ENCODE data around the gene CSF3. TPM values are rescaled to one million over a fixed set of nuclear protein-coding genes. Genes with fewer than 3 reads are reported as not detected.
A peak's percentile ranks its signal among the peaks of the same experiment; 100 is the strongest.

The CSF3 gene
- total RNA-seq, 1 experiment from 2014 or later: not detected

DNA sequence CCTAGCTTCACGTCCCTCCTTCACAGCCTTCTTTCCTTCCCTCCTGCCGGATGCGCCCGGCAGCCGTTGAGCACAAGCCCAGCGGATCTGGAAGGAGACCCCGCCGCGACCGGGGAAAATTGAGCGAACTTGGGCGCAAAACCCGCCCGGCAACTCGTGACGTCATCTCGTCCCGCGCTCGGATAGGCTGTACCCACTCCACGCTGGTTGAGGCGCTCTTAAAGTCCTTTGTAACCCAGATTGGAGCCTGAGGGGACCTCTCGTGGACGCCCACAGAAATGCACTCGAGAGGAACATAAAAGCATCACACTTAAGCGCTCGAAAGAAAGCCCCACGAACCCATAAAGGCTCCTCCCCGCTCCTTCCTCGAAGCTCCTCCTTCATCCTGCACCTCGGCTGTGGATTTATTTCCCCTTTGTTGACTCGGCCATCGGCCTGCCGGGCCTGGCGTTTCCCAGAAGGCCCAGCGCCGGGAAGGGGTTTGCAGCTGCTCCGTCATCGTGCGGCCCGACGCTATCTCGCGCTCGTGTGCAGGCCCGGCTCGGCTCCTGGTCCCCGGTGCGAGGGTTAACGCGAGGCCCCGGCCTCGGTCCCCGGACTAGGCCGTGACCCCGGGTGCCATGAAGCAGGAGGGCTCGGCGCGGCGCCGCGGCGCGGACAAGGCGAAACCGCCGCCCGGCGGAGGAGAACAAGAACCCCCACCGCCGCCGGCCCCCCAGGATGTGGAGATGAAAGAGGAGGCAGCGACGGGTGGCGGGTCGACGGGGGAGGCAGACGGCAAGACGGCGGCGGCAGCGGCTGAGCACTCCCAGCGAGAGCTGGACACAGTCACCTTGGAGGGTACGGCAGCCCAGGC, 34.7 kb upstream of the CSF3 start, which contains the start of gene PSMD3 (continued):
- TF ChIP-seq TP53 (CRISPR knock-in tag; IDR thresholded peaks at IDR 0.05) (no peak), JUN (CRISPR knock-in tag; IDR thresholded peaks at IDR 0.05) (peak; percentile 48; the same call in 1 of the 2 replicates), NFE2L1 (CRISPR knock-in tag; IDR thresholded peaks at IDR 0.05) (peak; percentile 98), GRHL2 (CRISPR knock-in tag; IDR thresholded peaks at IDR 0.05; ENCODE audit: insufficient replicate concordance, severe bottlenecking) (no peak), MXD4 (CRISPR knock-in tag; IDR thresholded peaks at IDR 0.05; ENCODE audit: borderline replicate concordance) (no peak), CREB1 (CRISPR knock-in tag; IDR thresholded peaks at IDR 0.05) (0 out of 2 replicates have a peak, but pooled peaks have one; percentile 64), ATF1 (CRISPR knock-in tag; IDR thresholded peaks at IDR 0.05) (peak; percentile 74; the same call in 1 of the 2 replicates), EMX1 (CRISPR knock-in tag; IDR thresholded peaks at IDR 0.05) (no peak), SMAD3 (CRISPR knock-in tag; IDR thresholded peaks at IDR 0.05; ENCODE audit: borderline replicate concordance) (0 out of 2 replicates have a peak, but pooled peaks have one; percentile 21), SOX15 (CRISPR knock-in tag; IDR thresholded peaks at IDR 0.05) (no peak), FOXK1 (CRISPR knock-in tag; IDR thresholded peaks at IDR 0.05) (peak; percentile 85), SMAD4 (CRISPR knock-in tag; IDR thresholded peaks at IDR 0.05) (no peak), NR3C1 (CRISPR knock-in tag; conservative IDR thresholded peaks at IDR 0.05; ENCODE audit: low read depth) (no peak), NFYB (CRISPR knock-in tag; conservative IDR thresholded peaks at IDR 0.05; ENCODE audit: low read depth) (peak; percentile 70), ZNF317 (CRISPR knock-in tag; IDR thresholded peaks at IDR 0.05; ENCODE audit: borderline replicate concordance, low read depth) (0 out of 2 replicates have a peak, but pooled peaks have one; percentile 38), OVOL2 (CRISPR knock-in tag; IDR thresholded peaks at IDR 0.05; ENCODE audit: borderline replicate concordance) (no peak)
- TF ChIP-seq, protein P1, sequence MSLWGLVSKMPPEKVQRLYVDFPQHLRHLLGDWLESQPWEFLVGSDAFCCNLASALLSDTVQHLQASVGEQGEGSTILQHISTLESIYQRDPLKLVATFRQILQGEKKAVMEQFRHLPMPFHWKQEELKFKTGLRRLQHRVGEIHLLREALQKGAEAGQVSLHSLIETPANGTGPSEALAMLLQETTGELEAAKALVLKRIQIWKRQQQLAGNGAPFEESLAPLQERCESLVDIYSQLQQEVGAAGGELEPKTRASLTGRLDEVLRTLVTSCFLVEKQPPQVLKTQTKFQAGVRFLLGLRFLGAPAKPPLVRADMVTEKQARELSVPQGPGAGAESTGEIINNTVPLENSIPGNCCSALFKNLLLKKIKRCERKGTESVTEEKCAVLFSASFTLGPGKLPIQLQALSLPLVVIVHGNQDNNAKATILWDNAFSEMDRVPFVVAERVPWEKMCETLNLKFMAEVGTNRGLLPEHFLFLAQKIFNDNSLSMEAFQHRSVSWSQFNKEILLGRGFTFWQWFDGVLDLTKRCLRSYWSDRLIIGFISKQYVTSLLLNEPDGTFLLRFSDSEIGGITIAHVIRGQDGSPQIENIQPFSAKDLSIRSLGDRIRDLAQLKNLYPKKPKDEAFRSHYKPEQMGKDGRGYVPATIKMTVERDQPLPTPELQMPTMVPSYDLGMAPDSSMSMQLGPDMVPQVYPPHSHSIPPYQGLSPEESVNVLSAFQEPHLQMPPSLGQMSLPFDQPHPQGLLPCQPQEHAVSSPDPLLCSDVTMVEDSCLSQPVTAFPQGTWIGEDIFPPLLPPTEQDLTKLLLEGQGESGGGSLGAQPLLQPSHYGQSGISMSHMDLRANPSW (CRISPR knock-in tag; conservative IDR thresholded peaks at IDR 0.05; ENCODE audit: low read depth): no peak
- TF ChIP-seq, protein P2, sequence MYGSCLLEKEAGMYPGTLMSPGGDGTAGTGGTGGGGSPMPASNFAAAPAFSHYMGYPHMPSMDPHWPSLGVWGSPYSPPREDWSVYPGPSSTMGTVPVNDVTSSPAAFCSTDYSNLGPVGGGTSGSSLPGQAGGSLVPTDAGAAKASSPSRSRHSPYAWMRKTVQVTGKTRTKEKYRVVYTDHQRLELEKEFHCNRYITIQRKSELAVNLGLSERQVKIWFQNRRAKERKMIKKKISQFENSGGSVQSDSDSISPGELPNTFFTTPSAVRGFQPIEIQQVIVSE (CRISPR knock-in tag; IDR thresholded peaks at IDR 0.05; ENCODE audit: borderline replicate concordance): no peak
- TF ChIP-seq, protein P3, sequence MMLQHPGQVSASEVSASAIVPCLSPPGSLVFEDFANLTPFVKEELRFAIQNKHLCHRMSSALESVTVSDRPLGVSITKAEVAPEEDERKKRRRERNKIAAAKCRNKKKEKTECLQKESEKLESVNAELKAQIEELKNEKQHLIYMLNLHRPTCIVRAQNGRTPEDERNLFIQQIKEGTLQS (CRISPR knock-in tag; conservative IDR thresholded peaks at IDR 0.05): no peak
- TF ChIP-seq, protein P4, sequence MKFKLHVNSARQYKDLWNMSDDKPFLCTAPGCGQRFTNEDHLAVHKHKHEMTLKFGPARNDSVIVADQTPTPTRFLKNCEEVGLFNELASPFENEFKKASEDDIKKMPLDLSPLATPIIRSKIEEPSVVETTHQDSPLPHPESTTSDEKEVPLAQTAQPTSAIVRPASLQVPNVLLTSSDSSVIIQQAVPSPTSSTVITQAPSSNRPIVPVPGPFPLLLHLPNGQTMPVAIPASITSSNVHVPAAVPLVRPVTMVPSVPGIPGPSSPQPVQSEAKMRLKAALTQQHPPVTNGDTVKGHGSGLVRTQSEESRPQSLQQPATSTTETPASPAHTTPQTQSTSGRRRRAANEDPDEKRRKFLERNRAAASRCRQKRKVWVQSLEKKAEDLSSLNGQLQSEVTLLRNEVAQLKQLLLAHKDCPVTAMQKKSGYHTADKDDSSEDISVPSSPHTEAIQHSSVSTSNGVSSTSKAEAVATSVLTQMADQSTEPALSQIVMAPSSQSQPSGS (CRISPR knock-in tag; IDR thresholded peaks at IDR 0.05; ENCODE audit: borderline replicate concordance, low read depth): no peak
- TF ChIP-seq, protein P5, sequence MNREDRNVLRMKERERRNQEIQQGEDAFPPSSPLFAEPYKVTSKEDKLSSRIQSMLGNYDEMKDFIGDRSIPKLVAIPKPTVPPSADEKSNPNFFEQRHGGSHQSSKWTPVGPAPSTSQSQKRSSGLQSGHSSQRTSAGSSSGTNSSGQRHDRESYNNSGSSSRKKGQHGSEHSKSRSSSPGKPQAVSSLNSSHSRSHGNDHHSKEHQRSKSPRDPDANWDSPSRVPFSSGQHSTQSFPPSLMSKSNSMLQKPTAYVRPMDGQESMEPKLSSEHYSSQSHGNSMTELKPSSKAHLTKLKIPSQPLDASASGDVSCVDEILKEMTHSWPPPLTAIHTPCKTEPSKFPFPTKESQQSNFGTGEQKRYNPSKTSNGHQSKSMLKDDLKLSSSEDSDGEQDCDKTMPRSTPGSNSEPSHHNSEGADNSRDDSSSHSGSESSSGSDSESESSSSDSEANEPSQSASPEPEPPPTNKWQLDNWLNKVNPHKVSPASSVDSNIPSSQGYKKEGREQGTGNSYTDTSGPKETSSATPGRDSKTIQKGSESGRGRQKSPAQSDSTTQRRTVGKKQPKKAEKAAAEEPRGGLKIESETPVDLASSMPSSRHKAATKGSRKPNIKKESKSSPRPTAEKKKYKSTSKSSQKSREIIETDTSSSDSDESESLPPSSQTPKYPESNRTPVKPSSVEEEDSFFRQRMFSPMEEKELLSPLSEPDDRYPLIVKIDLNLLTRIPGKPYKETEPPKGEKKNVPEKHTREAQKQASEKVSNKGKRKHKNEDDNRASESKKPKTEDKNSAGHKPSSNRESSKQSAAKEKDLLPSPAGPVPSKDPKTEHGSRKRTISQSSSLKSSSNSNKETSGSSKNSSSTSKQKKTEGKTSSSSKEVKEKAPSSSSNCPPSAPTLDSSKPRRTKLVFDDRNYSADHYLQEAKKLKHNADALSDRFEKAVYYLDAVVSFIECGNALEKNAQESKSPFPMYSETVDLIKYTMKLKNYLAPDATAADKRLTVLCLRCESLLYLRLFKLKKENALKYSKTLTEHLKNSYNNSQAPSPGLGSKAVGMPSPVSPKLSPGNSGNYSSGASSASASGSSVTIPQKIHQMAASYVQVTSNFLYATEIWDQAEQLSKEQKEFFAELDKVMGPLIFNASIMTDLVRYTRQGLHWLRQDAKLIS (CRISPR knock-in tag; IDR thresholded peaks at IDR 0.05; ENCODE audit: borderline replicate concordance): no peak
- TF ChIP-seq, protein P6, sequence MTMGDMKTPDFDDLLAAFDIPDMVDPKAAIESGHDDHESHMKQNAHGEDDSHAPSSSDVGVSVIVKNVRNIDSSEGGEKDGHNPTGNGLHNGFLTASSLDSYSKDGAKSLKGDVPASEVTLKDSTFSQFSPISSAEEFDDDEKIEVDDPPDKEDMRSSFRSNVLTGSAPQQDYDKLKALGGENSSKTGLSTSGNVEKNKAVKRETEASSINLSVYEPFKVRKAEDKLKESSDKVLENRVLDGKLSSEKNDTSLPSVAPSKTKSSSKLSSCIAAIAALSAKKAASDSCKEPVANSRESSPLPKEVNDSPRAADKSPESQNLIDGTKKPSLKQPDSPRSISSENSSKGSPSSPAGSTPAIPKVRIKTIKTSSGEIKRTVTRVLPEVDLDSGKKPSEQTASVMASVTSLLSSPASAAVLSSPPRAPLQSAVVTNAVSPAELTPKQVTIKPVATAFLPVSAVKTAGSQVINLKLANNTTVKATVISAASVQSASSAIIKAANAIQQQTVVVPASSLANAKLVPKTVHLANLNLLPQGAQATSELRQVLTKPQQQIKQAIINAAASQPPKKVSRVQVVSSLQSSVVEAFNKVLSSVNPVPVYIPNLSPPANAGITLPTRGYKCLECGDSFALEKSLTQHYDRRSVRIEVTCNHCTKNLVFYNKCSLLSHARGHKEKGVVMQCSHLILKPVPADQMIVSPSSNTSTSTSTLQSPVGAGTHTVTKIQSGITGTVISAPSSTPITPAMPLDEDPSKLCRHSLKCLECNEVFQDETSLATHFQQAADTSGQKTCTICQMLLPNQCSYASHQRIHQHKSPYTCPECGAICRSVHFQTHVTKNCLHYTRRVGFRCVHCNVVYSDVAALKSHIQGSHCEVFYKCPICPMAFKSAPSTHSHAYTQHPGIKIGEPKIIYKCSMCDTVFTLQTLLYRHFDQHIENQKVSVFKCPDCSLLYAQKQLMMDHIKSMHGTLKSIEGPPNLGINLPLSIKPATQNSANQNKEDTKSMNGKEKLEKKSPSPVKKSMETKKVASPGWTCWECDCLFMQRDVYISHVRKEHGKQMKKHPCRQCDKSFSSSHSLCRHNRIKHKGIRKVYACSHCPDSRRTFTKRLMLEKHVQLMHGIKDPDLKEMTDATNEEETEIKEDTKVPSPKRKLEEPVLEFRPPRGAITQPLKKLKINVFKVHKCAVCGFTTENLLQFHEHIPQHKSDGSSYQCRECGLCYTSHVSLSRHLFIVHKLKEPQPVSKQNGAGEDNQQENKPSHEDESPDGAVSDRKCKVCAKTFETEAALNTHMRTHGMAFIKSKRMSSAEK (CRISPR knock-in tag; IDR thresholded peaks at IDR 0.05; ENCODE audit: borderline replicate concordance): no peak
- TF ChIP-seq, protein P7, sequence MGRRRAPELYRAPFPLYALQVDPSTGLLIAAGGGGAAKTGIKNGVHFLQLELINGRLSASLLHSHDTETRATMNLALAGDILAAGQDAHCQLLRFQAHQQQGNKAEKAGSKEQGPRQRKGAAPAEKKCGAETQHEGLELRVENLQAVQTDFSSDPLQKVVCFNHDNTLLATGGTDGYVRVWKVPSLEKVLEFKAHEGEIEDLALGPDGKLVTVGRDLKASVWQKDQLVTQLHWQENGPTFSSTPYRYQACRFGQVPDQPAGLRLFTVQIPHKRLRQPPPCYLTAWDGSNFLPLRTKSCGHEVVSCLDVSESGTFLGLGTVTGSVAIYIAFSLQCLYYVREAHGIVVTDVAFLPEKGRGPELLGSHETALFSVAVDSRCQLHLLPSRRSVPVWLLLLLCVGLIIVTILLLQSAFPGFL (CRISPR knock-in tag; IDR thresholded peaks at IDR 0.05; ENCODE audit: borderline replicate concordance): peak; percentile 75; the same call in 1 of the 2 replicates
